GM21619 (cell line): ENCODE results near the gene THOC5.
"Not testable (repeated sequence)": the region's sequence is repeated elsewhere in the genome, so short reads cannot be mapped to it uniquely, and the experiment has no call there.

Experiments
- ATAC-seq: cut with Tn5 transposase; IDR thresholded peaks from one replicate; pipeline ENCODE4 v1.9.1; 2021; ENCODE audit not compliant: unreplicated experiment

Gene THOC5

DNA sequence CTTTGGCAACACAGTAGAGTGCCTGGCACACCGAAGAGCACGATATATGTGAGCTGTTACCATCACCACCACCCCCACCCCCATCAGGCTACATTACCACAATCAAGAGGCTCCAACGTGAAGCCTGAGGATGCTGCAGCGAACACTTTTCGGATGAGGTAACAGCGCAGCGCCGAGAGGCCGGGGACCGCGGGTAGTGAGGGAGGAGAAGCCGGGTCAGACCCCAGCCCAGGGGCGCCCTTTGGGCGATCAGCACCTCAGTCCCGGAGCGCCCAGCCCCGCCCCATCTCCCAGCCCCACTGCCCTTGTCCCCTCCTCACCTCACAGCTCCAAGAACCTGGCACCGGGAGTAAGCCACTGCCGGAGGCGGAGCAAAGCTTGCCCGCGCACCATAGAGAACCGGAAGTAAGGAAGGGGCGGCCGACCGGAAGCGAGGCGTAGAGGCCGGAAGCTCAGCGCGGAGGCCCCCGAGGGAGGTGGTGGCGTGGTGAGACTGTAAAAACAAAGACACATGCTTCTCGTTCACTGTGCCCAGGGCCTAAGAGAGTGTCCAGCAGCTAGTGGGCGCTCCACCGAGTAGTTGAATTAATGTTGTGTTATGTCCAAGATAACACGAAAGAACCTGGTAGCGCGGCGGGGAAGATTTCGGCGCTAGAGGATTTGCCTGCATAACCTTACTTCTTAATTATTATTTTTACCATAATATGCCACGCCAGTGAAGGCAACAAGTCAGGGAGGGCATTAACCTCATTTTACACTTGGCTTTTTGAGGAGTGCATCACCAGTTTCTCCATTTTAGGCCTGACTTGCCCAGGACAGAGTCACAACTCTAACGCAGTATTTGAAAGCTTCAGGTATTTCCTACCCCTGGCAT, at the start of gene THOC5:
Gene THOC5 (minus strand): TSS at position 407 of the 874 bp plus-strand sequence. CDS start 4,610 bp downstream, outside the sequence.
- ATAC-seq: peak; percentile 96

DNA sequence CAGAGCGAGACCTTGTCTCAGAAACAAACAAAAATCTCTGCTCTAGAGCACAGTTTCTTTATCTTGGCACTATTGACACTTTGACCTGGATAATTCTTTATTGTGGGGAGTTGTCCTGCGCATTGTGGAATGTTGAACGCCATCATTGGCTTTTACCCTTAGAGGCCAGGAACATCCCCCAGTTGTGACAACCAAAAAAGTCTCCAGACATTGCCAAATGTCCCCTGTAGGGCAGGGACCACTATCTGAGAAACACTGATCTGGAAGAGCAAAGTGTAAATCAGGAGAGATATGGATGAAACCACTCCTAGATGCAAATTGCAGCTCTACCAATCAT, 45.1 kb upstream of the THOC5 start:
- ATAC-seq: no peak

DNA sequence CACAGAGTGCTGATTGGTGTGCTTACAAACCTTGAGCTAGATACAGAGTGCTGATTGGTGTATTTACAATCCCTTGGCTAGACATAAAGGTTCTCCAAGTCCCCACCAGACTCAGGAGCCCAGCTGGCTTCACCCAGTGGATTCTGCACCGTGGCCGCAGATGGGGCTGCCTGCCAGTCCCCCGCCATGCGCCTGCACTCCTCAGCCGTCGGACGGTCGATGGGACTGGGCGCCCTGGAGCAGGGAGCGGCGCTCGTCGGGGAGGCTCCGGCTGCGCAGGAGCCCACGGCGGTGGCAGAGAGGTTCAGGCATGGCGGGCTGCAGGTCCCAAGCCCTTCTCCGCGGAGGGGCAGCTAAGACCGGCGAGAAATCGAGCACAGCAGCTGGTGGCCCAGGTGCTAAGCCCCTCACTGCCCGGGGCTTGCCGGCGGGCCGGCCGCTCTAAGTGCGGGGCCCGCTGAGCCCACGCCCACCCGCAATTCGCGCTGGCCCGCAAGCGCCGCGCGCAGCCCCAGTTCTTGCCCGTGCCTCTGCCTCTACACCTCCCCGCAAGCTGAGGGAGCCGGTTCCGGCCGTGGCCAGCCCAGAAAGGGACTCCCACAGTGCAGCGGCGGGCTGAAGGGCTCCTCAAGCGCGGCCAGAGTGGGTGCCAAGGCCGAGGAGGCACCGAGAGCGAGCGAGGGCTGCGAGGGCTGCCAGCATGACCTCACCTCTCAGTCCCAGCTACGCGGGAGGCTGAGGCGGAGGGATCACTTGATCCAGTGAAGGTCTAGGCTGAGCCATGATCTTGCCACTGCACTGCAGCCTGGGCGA, 44.5 kb upstream of the THOC5 start:
- ATAC-seq: not testable (repeated sequence)

DNA sequence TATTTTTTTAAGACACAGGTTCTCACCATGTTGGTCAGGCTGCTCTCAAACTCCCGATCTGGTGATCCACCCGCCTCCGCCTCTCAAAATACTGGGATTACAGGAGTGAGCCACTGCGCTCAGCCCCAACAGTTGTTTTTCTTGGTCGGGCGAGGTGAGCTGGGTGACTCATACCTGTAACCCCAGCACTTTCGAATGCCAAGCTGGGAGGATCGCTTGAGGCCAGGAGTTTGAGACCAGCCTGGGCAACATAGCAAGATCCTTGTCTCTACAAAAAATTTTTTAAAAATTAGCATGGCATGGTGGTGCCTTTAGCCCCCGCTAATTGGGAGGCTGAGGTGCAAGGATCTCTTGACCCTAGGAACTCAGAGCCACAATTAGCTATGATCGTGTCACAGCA, 42.9 kb upstream of the THOC5 start:
- no peak for ATAC-seq

DNA sequence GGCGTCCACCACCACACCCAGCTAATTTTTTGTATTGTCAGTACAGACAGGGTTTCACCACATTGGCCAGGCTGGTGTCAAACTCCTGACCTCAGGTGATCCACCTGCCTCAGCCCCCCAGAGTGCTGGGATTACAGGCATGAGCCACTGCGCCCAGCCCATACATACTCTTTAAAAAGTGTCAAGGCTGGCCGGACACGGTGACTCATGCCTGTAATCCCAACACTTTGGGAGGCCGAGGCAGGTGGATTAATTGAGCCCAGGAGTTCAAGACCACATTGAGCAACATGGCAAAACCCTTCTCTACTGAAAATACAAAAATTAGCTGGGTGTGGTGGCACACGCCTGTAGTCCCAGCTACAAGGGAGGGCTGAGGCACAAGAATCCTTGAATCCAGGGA, 40.9 kb upstream of the THOC5 start:
- ATAC-seq: not testable (repeated sequence)

DNA sequence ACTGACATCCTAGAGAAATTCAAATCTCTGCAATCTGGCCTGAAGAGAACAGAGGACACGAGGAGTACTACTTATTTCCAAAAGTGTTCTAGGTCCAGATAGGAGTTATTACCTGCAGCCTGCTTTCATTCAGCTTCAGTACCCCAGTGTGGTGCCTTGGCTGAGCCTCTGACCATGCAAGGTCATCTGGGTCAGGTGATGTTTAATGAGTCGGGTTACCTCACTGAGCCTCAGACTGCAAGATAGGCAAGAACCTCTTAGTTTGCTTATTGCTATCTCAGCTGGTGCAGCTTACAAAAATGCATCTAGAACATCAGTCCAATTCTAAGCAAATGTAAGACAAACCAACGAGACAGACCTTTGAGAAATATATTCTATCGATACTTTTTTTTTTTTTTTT, 40.4 kb upstream of the THOC5 start:
- ATAC-seq: no peak

DNA sequence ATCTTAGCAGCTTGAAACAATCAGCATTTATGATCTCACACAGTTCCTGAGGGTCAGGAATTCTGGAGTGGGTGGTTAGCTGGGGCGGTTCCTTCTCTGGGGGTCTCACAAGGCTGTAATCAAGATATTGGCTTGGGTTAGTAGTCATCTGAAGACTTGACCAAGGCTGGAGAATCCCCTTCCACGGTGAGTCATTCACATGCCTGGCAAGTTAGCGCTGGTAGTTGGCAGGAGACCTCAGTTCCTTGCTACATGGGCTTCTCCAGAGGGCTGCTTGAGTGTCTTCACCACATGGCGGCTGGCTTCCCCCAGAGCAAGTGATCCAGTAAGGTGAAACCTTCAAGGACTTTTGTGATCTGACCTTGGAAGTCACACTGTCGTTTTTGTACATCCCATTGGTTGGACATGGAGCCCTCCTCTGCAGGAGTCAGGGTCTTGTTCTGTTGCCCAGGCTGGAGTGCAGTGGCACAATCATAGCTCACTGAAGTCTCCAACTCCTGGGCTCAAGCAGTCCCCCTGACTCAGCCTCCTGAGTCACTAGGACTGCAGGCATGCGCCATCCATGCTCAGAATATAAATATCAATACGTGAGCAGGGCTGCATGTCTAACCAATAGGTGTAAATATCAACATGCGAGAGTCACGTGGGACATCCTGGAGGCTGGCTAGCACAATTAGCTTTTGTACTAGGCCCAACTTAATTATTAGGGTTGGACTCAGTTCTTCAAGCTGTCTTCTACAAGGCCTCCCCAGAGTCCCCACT, 34.6 kb upstream of the THOC5 start:
- ATAC-seq: no peak

DNA sequence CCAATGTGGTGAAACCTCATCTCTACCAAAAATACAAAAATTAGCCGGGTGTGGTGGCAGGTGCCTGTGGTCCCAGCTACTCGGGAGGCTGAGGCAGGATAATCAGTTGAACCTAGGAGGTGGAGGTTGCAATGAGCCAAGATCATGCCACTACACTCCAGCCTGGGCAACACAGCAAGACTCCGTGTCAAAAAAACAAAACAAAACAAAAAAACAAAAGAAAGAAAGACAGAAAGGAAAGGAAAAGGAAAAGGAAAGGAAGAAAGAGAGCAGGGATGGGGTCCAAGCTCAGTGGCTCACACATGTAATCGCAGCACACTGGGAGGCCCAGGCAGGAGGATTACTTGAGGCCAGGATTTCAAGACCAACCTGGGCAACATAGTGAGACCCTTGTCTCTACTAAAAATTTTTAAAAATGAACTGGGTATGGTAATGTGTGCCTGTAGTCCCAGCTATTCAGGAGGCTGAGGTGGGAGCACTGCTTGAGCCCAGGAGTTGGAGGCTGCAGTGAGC, 32.7 kb upstream of the THOC5 start:
- ATAC-seq: not testable (repeated sequence)

DNA sequence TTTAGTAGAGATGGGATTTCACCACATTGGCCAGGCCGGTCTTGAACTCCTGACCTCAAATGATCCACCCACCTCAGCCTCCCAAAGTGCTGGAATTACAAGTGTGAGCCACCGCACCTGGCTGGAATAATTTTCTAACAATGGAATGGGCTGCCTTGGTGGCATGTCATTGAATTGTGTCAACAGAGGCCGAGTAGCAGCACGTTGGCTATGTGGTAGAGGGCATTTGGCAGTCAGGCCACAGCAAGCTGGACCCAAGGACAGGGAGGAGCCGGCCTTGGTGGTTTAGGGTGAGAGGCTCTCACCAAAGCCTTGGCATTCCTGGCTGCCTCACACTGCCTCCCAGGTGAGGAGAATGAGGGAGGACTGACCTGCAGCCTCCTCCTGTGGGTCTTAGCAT, 31.4 kb upstream of the THOC5 start:
- no peak for ATAC-seq

DNA sequence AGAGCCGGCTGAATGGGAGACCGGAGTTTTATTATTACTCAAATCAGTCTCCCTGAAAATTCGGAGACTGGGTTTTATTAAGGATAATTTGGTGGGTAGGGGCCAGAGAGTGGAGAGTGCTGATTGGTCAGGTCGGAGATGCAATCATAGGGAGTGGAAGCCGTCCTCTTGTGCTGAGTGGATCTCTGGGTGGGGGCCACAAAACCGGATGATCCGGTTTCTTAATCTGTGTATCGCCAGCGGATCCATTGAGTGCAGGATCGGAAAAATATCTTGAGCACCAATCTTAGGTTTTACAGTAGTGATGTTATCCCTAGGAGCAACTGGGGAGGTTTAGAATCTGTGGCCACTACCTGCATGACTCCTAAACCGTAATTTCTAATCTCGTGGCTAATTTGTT, 28.2 kb upstream of the THOC5 start:
- no peak for ATAC-seq

DNA sequence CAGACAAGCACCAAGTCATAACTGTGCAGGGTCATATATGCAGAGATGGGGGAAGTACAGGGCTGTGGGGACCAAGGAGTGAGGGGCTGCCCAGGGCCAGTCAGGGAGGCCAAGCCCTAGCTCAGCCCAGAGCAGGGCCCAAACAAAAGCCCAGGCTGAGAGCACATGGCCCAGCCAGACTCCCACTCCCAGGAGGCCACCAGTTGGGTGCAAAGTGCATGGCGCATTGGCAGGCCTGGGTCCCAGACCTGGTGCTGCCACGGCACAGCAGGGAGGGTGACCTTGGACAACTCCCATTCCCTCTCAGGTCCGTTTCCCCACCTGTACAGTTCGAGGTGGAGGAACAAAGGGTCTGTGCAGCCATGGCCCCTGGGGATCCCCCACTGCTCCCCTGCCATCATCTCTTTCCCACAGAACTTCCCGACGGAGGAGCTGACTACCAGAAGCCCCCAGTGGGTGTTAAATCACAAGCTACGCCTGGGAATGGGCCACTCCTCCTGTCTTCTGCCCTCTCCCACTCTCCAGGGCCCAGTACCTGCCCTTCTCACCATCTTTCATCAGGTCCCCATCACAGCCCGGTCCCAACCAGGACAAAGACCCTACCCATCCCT, 26.7 kb upstream of the THOC5 start:
- no peak for ATAC-seq

DNA sequence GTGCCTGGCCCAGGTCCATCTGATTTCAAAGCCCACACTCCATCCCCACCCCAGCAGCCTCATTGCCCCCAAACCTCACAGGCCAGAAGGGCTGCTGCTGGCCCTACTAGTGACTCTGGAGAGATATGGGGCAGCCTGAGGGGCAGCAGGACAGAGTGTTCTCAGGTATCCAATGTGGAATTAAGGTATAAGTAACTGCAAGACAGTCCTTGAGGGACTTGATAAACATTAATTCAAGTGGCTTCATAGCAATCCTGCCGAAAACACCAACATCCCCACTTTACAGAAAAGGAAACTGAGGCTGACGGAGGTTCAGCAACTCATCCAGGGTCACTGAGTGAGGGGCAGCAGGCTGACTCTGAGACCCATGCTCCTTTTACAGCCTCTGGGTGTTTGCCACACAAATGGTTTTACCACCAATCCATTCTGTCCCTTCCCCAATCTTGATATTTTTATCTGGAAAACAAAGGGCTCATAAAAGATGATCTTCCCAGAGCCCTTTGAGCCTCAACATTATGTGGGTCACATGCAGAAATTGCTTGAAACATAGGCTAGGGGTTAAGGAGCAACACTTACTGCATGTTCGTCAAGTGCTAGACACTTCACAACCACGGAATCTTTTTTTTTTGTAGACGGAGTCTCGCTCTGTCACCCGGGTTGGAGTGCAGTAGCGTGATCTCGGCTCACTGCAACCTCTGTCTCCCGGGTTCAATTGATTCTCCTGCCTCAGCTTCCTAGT, 25.1 kb upstream of the THOC5 start:
- no peak for ATAC-seq

DNA sequence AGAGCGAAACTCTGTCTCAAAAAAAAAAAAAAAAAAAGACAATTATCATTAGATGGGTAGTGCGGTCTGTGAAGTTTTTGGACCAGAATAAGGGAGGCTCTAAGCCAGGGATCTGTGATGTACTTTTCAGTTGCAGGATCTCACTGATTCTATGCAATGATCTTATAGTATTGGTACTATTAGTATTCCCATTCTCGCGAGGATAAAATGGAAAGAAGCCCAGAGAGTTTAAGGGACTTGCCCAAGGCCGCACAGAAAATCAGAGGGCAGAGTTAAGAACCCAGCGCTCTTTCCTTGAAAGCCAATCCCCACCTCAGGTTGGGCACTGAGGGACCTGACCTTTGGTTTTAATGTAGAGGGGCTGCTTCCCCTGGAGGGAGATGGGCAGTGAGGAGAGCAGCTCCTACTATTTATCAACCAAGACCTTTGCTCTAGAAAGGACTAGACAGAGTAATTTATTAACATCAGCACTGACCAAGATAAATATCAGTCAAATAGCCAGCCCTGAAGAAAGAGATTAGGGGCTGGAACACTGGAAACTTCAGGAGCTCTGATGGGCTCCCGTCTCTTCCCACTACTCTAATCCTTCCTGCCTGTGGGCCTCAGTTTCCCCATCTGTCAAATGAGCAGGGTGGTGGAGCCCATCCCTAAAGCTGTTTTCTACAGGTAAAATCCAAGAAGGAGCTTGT, 21.3 kb upstream of the THOC5 start:
- ATAC-seq: no peak

DNA sequence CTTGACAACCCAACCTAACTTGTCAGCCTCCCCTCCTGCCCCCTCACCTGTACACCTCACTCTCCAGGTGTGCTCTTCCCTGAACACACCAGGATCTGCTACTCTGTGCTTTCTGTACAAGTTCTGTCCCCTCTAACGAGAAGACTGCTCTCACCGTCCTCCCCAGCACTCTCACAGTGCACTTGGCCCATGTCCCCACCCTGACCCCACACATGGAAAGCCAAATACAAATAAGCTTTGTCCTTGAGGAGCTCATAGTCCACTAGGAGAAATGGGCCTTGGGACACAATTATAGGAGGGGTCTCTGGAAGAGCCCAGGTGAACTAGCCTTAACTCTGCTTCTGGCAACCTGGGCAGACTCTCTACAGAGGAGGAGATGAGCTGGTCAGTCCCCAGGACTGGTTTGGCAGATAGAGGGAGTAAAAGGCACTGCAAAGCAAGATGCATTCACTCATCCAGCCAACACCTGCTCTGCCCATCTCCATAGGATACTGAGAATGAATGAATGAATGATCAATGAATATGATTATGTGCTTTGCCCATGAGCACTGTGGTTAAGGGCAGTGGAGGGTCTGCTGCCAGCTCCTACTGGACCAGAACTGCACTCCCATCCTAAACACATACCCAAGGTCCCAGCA, 17.5 kb upstream of the THOC5 start:
- no peak for ATAC-seq

DNA sequence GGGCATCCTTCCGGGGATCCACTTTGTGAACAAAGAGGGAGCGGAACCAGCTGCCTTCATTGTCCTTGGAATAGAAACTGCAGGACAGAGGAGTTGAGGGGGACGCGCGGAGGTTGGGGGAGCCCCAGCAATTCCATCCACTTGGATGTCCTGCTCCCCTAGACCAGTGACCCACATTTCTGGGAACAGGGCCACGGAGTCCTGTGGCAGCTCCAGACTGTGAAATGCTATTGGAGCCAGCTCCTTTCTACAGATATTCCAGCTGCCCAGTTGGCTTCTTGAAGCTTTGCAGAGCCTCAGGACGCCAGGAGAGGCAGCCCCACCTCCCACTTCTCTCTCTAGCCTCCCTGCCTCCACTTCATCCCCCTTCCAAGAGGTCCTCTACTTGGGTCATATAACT, 16.9 kb upstream of the THOC5 start:
- ATAC-seq: no peak

DNA sequence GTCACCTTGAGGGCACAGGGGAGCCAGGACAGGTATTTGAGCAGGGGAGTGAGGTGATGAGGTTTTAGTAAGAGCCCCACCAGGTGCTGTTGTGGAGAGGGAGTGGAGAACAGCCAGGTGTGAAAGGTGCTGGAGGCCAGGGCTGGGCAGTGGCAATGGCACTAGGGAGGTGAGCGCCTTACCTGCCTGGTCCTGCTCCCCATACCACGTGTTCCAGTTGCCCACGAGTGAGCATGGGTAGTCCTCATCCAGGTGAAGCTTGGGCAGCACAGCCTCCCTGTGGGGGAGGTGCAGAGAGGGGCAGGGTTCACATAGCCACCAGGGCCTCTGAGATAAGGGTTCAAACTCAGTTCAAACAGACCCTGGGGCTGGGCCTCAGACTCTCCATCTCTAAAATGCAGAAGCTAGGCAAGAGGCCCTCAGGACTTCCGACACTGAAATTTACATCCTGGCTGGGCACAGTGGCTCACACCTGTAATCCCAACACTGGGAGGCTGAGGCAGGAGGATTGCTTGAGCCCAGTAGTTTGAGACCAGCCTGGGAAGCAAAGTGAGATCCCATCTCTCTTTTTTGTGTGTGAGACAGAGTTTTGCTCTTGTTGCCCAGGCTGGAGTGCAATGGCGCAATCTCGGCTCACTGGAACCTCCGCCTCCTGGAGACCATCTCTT, 15.6 kb upstream of the THOC5 start:
- no peak for ATAC-seq

DNA sequence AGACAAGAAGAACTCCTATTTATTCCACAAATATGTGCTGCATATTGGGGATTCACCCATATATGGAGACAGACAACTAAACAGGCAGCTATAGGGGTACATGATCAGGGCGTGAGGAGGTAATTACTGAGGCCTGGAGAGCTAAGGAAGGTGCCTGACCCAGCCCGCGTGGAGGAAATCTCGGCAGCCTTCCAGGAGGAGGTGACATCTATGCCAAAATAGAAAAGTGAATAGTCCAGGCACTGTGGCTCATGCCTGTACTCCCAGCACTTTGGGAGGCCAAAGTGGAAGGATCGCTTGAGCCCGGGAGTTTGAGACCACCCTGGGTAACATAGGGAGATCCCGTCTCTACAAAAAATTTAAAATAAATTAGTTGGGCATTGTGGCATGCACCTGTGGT, 13.8 kb upstream of the THOC5 start:
- no peak for ATAC-seq

DNA sequence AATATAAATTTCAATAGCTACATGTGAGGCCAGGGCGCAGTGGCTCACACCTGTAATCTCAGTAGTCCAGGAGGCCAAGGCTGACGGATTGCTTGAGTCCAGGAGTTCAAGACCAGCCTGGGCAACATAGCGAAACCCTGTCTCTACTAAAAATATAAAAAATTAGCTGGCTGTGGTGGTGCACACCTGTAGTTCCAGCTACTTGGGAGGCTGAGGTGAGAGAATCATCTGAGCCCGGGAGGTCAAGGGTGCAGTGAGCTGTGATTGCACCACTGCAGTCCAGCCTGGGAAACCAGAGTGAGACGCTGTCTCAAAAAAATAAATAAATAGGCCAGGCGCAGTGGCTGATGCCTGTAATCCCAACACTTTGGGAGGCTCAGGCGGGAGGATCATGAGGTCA, 13.0 kb upstream of the THOC5 start:
- not testable (repeated sequence) for ATAC-seq
